H1 (cell line): ENCODE results near the gene BAD. TPM values are rescaled to one million over a fixed set of nuclear protein-coding genes. Genes with fewer than 3 reads are reported as not detected.

ENCODE experiments used
- CTCF ChIA-PET: fragments of 300-600 bp; sonication (Branson Sonifier 250); formaldehyde crosslinking; loops from one replicate; lab custom pipeline; 2021; ENCODE audit not compliant: partially characterized antibody; lab: Charles Lee
- POLR2A ChIA-PET: fragments of 300-600 bp; sonication (Branson Sonifier 250); formaldehyde crosslinking; loops from one replicate; lab custom pipeline; 2021; ENCODE audit warnings: inconsistent platforms; ENCODE audit not compliant: partially characterized antibody; lab: Charles Lee
- DNase-seq, 2 experiments: peaks; one replicate each; pipeline versions ENCODE4 v3.0.0 to v3.0.0-alpha.2; 2010 to 2022; ENCODE audit warnings: low spot score in 2 of 2, low read depth in 1 of 2, mixed read lengths in 1 of 2
- FAIRE-seq: peaks from 2 replicates; lab custom pipeline; 2011; peaks lifted over from hg19 to GRCh38; lab: Jason Lieb, UNC
- H2AFZ ChIP-seq: 2 replicates; pipeline ENCODE4 v1.8.1; 2012; ENCODE audit warnings: low read length, inconsistent platforms
- H2AK5ac ChIP-seq: 2 replicates; pipeline ENCODE4 v1.6.1; 2013; ENCODE audit warnings: low read depth, low read length
- H2BK120ac ChIP-seq: replicated peaks from 2 replicates; pipeline ENCODE3; 2013; ENCODE audit warnings: low read depth, low read length, inconsistent platforms
- H2BK12ac ChIP-seq: 2 replicates; pipeline ENCODE4 v1.6.1; 2013; ENCODE audit warnings: low read depth, low read length
- H2BK15ac ChIP-seq: 2 replicates; pipeline ENCODE4 v1.6.1; 2013; ENCODE audit warnings: low read length
- H2BK20ac ChIP-seq: 2 replicates; pipeline ENCODE4 v1.6.1; 2013; ENCODE audit warnings: low read length
- H2BK5ac ChIP-seq: 2 replicates; pipeline ENCODE4 v1.6.1; 2013; ENCODE audit warnings: low read depth, low read length
- H3K14ac ChIP-seq: 2 replicates; pipeline ENCODE4 v1.6.1; 2013; ENCODE audit warnings: inconsistent platforms; ENCODE audit not compliant: insufficient read length
- H3K18ac ChIP-seq: 2 replicates; pipeline ENCODE4 v1.6.1; 2013; ENCODE audit warnings: low read length; ENCODE audit errors: extremely low read depth
- H3K23ac ChIP-seq: 2 replicates; pipeline ENCODE4 v1.6.1; 2013; ENCODE audit warnings: inconsistent platforms; ENCODE audit not compliant: insufficient read length
- H3K23me2 ChIP-seq: 2 replicates; pipeline ENCODE4 v1.6.1; 2013; ENCODE audit warnings: low read depth, low read length
- H3K27ac ChIP-seq: 2 replicates; pipeline ENCODE4 v1.6.1; 2011; ENCODE audit warnings: low read depth, low read length, inconsistent platforms
- H3K27me3 ChIP-seq, 4 experiments: replicated peaks in 1 of 4; 1 replicate in 1 of 4; 2 replicates in 3 of 4; pipeline versions ENCODE4 v1.6.1 to v1.8.1; 2011 to 2013; ENCODE audit warnings: low read length in 3 of 4, mild to moderate bottlenecking in 3 of 4, inconsistent platforms in 2 of 4, mixed read lengths in 2 of 4, moderate library complexity in 1 of 4; ENCODE audit not compliant: control insufficient read depth in 3 of 4, insufficient read depth in 3 of 4; ENCODE audit errors: extremely low read depth in 1 of 4
- H3K36me3 ChIP-seq, 4 experiments: 2 replicates each; pipeline versions ENCODE4 v1.6.1 to v1.8.1; 2011 to 2013; ENCODE audit warnings: mild to moderate bottlenecking in 4 of 4, low read length in 3 of 4, moderate library complexity in 2 of 4, control low read depth in 1 of 4, inconsistent platforms in 1 of 4; ENCODE audit not compliant: insufficient read depth in 4 of 4, control insufficient read depth in 2 of 4
- H3K4ac ChIP-seq: replicated peaks from 2 replicates; pipeline ENCODE3; 2013; ENCODE audit warnings: low read length, low read depth, mixed read lengths, inconsistent platforms; ENCODE audit not compliant: insufficient read length
- H3K4me1 ChIP-seq, 4 experiments: replicated peaks in 1 of 4; 1 replicate in 1 of 4; 2 replicates in 3 of 4; pipeline versions ENCODE4 v1.6.1 to v1.8.1; 2011 to 2013; ENCODE audit warnings: low read length in 3 of 4, inconsistent platforms in 2 of 4, mixed read lengths in 1 of 4; ENCODE audit not compliant: insufficient read depth in 4 of 4, control insufficient read depth in 3 of 4
- H3K4me2 ChIP-seq, 2 experiments: 2 replicates each; pipeline versions ENCODE4 v1.6.1 to v1.8.1; 2011 to 2013; ENCODE audit warnings: low read depth in 2 of 2, low read length in 2 of 2, control low read depth in 1 of 2, inconsistent platforms in 1 of 2, mild to moderate bottlenecking in 1 of 2; ENCODE audit not compliant: insufficient read depth in 1 of 2
- H3K4me3 ChIP-seq, 4 experiments: fragments of 200-600, 300-600 bp in 1 of 4; sonication (generic), shearing (Covaris generic), sonication (Bioruptor Twin) in 1 of 4; 2 replicates each; pipeline versions ENCODE4 v1.5.1 to v1.8.1; 2011 to 2016; ENCODE audit warnings: low read length in 4 of 4, low read depth in 3 of 4, control low read depth in 2 of 4, inconsistent platforms in 2 of 4, mild to moderate bottlenecking in 2 of 4, mixed read lengths in 1 of 4, moderate library complexity in 1 of 4; ENCODE audit not compliant: insufficient read depth in 2 of 4; ENCODE audit errors: extremely low read depth in 1 of 4
- H3K56ac ChIP-seq: replicated peaks from 2 replicates; pipeline ENCODE3; 2013; ENCODE audit warnings: low read depth, mild to moderate bottlenecking, mixed read lengths, low read length, inconsistent platforms; ENCODE audit not compliant: insufficient read length
- H3K79me1 ChIP-seq: 2 replicates; pipeline ENCODE4 v1.6.1; 2013; ENCODE audit warnings: low read depth, low read length, control low read depth
- H3K79me2 ChIP-seq, 2 experiments: 2 replicates each; pipeline versions ENCODE4 v1.6.1 to v1.8.1; 2012 to 2013; ENCODE audit warnings: low read length in 2 of 2, mild to moderate bottlenecking in 2 of 2, inconsistent platforms in 1 of 2; ENCODE audit not compliant: insufficient read depth in 2 of 2, control insufficient read depth in 1 of 2
- H3K9ac ChIP-seq, 4 experiments: replicated peaks in 1 of 4; 1 replicate in 1 of 4; 2 replicates in 3 of 4; pipeline versions ENCODE4 v1.6.1 to v1.8.1; 2011 to 2013; ENCODE audit warnings: low read depth in 3 of 4, low read length in 3 of 4, control low read depth in 2 of 4, mild to moderate bottlenecking in 2 of 4, moderate library complexity in 2 of 4, inconsistent platforms in 1 of 4; ENCODE audit errors: extremely low read depth in 1 of 4
- H3K9me3 ChIP-seq, 2 experiments: 2 replicates each; pipeline versions ENCODE4 v1.6.1 to v1.8.1; 2012 to 2013; ENCODE audit warnings: mild to moderate bottlenecking in 2 of 2, moderate library complexity in 2 of 2, control low read depth in 1 of 2, inconsistent platforms in 1 of 2, low read depth in 1 of 2, low read length in 1 of 2, mixed read lengths in 1 of 2; ENCODE audit not compliant: insufficient read depth in 2 of 2
- H4K20me1 ChIP-seq, 2 experiments: replicated peaks in 1 of 2; 2 replicates each; pipeline versions ENCODE3 to v1.8.1; 2011 to 2013; ENCODE audit warnings: inconsistent platforms in 2 of 2, low read length in 2 of 2, mild to moderate bottlenecking in 1 of 2; ENCODE audit not compliant: insufficient read depth in 2 of 2, control insufficient read depth in 1 of 2
- H4K5ac ChIP-seq: 2 replicates; pipeline ENCODE4 v1.6.1; 2013; ENCODE audit warnings: low read length, low read depth, mixed read lengths, inconsistent platforms; ENCODE audit not compliant: insufficient read length
- H4K8ac ChIP-seq: 2 replicates; pipeline ENCODE4 v1.8.0; 2013; ENCODE audit warnings: mild to moderate bottlenecking, moderate library complexity, low read length, inconsistent platforms; ENCODE audit not compliant: insufficient read depth; ENCODE audit errors: extremely low read depth
- H4K91ac ChIP-seq: replicated peaks from 2 replicates; pipeline ENCODE3; 2013; ENCODE audit warnings: low read length, mixed read lengths, inconsistent platforms; ENCODE audit not compliant: insufficient read length
- CBX8 ChIP-seq: fragments of 300-800, 300-1000 bp; sonication (generic); IDR thresholded peaks from 2 replicates; pipeline ENCODE4 v1.7.1; 2016; ENCODE audit warnings: low read depth, low read length, borderline replicate concordance
- JUN ChIP-seq: IDR thresholded peaks from 2 replicates; pipeline ENCODE4 v1.6.1; 2011; ENCODE audit warnings: low read depth, mild to moderate bottlenecking, improper control_type of control experiment, low read length
- RAD21 ChIP-seq, 2 experiments: IDR thresholded peaks in 1 of 2; conservative IDR thresholded peaks in 1 of 2; 2 replicates each; pipeline ENCODE4 v1.6.1; 2011; ENCODE audit warnings: low read depth in 2 of 2, low read length in 2 of 2, improper control_type of control experiment in 1 of 2, inconsistent platforms in 1 of 2, mild to moderate bottlenecking in 1 of 2, moderate library complexity in 1 of 2
- TCF12 ChIP-seq: IDR thresholded peaks from 2 replicates; pipeline ENCODE4 v1.6.1; 2011; ENCODE audit warnings: low read depth, mild to moderate bottlenecking, low read length
- WGBS, 2 experiments: shearing (Covaris generic) in 1 of 2; methylation state at CpG; one replicate each; pipeline versions ENCODE4 v1.1.6 to v1.1.7; 2013 to 2015; ENCODE audit warnings: low lambda C conversion rate in 2 of 2, mixed read lengths in 2 of 2, inconsistent platforms in 1 of 2, low coverage in 1 of 2, missing lambda C conversion rate in 1 of 2; ENCODE audit not compliant: insufficient replicate concordance in 2 of 2, insufficient coverage in 1 of 2, insufficient read length in 1 of 2; ENCODE audit errors: extremely low coverage in 1 of 2, missing lambda C conversion rate in 1 of 2; 5-methylcytosine and 5-hydroxymethylcytosine counted together
- polyA plus RNA-seq, 7 experiments: library from polyadenylated mRNA; depleted of rRNA in 3 of 7; stranded (reverse) in 5 of 7; unstranded in 2 of 7; fragments of >200 nt in 5 of 7; fragments of 200-250 nt in 2 of 7; gene quantifications; 1 replicate in 5 of 7; 2 replicates in 1 of 7; 4 replicates in 1 of 7; pipeline versions ENCODE4 v1.2.1 to v1.2.3, GENCODE V29; 2011 to 2013; ENCODE audit warnings: missing spikeins in 2 of 7, mixed read lengths in 2 of 7
- total RNA-seq: library from RNA; stranded (reverse); fragmentation: NEBNext Ultra II Directional; extraction: Animal tissue kit (Norgen Biotek cat#: 25700); gene quantifications from 2 replicates; pipeline ENCODE4 v1.2.1, GENCODE V29; 2021
- TF ChIP-seq, protein P1 (sequence below): IDR thresholded peaks from 2 replicates; pipeline ENCODE4 v1.6.1; 2012; ENCODE audit warnings: inconsistent platforms

BAD gene
- total and polyA plus RNA-seq, 2 of the 8 experiments (the other 6 are each of a cell fraction or from before 2014, with no cell fraction given) = 23.1 to 33.7 TPM

DNA sequence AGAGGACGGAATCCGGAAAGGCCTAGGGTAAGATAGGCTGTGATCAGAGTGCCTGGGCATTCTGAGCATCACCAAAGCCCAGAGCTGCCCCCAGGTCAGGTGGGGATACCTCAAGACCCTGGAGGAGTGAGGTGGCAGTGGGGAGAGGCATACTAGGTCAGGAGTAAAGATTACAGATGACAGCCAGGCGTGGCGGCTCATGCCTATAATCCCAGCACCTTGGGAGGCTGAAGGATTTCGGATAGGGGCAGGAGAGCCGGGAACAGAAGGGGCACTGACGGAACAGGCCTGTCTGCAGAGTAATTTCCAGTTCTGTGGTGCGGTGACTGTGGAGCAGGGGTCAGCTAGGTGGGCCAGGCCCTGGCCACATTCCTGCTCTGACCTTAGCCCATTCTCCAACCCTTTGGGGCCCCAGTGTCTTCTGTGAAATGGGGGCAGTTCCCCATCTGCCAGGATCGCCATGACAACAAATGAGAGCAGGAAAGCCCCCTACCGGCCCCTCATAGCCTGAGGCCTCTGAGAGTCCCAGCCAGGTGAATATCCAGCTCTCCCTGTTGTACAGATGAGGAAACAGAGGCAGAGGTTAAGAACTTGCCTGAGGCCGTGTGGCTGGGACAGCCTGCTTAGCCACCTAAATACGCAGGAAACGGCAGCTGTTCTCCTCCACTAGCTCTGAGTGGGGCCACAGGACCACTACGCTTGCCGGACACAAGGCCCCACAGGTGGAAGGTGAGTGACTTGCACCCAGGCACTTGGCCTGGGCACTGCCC lies 9.2 kb downstream of the BAD start:
- Histone ChIP-seq H4K5ac (no peak overlapping the region), H3K14ac (no peak overlapping the region), H3K36me3 (no peaks in the 10 kb centered on the region; a peak in 1 of 8 replicates), H3K23ac (no peak overlapping the region), H3K79me1 (no peaks in the 10 kb centered on the region; the same call in 1 of the 2 replicates), H3K27me3 (no peaks in the 10 kb centered on the region), H4K8ac (no peak overlapping the region), H2BK120ac (no peak overlapping the region), H4K91ac (no peak overlapping the region), H4K20me1 (no peaks in the 10 kb centered on the region), H3K4me3 (no peak overlapping the region), H2BK15ac (no peak overlapping the region), H2AFZ (no peak overlapping the region), H3K18ac (no peak overlapping the region), H3K4me1 (peaks cover 0 to 5% (median 2%) of the 10 kb centered on the region in 4 experiments; a peak in 1 of 7 replicates), H3K4ac (no peak overlapping the region), H3K9ac (no peak overlapping the region), H3K56ac (no peak overlapping the region), H2BK12ac (no peak overlapping the region), H3K79me2 (0 out of 4 replicates have a peak, but pooled peaks cover 0 to 4% of the 10 kb centered on the region in 2 experiments), H2BK5ac (peak overlapping the region; percentile 35; the same call in 1 of the 2 replicates), H3K23me2 (0 out of 2 replicates have a peak, but pooled peaks cover 2% of the 10 kb centered on the region), H2AK5ac (no peak overlapping the region), H3K4me2 (no peak overlapping the region), H3K9me3 (no peaks in the 10 kb centered on the region), H2BK20ac (no peak overlapping the region), H3K27ac (no peak overlapping the region)
- 80% methylated on average over 15 of the region's 15 CpGs; no CpG with 5 or more reads in 1 of the 2 experiments for WGBS, 2 experiments
- ChIA-PET POLR2A (interaction anchor here (0.6 to 1.8 kb wide), 5 partner anchors 17 to 42 kb away, joined by 3 to 6 read pairs (median 3); partner anchors contain the start of genes PRDX5 and TRMT112), CTCF (interaction anchor here (0.6 to 13.7 kb wide), 7 partner anchors 12 to 90 kb away, joined by 3 to 168 read pairs (median 5); partner anchors contain the start of genes CATSPERZ, ESRRA and PLCB3)
- DNase-seq = no peak
- no peak for FAIRE-seq
- TF ChIP-seq RAD21 (IDR thresholded peaks at IDR 0.05 in 1 of 2, conservative IDR thresholded peaks at IDR 0.05 in 1 of 2; ENCODE audit: low read depth in 2 of 2, low read length in 2 of 2) (no peak), JUN (no peak), CBX8 (no peak), TCF12 (no peak)
- TF ChIP-seq, protein P1, sequence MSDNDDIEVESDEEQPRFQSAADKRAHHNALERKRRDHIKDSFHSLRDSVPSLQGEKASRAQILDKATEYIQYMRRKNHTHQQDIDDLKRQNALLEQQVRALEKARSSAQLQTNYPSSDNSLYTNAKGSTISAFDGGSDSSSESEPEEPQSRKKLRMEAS = no peak
